NCI-H510A (cell line): ENCODE data around the gene TOR1AIP1.
"Not testable (repeated sequence)": the region's sequence is repeated elsewhere in the genome, so short reads cannot be mapped to it uniquely, and the experiment has no call there.

Experiments used
- DNase-seq: peaks from one replicate; lab custom pipeline; 2025; lab: John Stamatoyannopoulos, UW

The TOR1AIP1 gene, protein sequence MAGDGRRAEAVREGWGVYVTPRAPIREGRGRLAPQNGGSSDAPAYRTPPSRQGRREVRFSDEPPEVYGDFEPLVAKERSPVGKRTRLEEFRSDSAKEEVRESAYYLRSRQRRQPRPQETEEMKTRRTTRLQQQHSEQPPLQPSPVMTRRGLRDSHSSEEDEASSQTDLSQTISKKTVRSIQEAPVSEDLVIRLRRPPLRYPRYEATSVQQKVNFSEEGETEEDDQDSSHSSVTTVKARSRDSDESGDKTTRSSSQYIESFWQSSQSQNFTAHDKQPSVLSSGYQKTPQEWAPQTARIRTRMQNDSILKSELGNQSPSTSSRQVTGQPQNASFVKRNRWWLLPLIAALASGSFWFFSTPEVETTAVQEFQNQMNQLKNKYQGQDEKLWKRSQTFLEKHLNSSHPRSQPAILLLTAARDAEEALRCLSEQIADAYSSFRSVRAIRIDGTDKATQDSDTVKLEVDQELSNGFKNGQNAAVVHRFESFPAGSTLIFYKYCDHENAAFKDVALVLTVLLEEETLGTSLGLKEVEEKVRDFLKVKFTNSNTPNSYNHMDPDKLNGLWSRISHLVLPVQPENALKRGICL

DNA sequence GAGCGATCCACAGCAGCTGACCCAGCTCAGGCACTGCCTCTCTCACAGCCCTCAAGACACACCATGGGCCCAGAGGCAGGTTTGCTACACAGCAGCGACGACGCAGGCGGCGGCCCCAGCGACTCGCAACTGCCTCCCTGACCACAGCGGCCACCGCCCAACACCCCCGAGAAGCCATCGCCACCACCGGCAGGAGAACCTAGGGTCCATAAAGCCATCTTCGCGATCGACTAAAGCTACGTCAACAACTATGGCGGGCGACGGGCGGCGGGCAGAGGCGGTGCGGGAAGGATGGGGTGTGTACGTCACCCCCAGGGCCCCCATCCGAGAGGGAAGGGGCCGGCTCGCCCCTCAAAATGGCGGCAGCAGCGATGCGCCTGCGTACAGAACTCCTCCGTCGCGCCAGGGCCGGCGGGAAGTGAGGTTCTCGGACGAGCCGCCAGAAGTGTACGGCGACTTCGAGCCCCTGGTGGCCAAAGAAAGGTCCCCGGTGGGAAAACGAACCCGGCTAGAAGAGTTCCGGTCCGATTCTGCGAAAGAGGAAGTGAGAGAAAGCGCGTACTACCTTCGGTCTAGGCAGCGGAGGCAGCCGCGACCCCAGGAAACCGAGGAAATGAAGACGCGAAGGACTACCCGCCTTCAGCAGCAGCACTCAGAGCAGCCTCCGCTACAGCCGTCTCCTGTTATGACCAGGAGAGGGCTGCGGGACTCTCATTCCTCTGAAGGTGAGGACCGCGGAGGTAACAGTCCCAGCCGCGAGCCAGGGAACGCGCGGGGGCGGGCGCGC is at the start of gene TOR1AIP1:
TOR1AIP1 (plus strand) TSS at position 33 of the 787 bp plus-strand sequence; CDS start at position 251, 218 bp downstream.
- peak; percentile 96 for DNase-seq

DNA sequence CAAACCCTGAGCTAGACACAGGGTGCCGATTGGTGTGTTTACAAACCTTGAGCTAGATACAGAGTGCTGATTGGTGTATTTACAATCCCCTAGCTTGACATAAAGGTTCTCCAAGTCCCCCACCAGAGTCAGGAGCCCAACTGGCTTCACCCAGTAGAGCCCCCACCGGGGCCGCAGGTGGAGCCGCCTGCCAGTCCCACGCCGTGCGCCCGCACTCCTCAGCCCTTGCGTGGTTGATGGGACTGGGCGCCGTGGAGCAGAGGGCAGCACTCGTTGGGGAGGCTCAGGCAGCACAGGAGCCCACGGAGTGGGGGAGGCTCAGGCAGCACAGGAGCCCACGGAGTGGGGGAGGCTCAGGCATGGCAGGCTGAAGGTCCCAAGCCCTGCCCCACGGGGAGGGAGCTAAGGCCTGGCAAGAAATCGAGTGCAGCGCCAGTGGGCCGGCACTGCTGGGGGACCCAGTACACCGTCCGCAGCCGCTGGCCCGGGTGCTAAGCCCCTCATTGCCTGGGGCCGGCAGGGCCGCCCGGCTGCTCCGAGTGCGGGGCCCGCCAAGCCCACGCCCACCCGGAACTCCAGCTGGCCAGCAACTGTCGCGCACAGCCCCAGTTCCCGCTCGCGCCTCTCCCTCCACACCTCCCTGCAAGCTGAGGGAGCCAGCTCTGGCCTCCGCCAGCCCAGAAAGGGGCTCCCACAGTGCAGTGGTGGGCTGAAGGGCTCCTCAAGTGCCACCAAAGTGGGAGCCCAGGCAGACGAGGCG is 45.2 kb upstream of the TOR1AIP1 start:
- DNase-seq = not testable (repeated sequence)

DNA sequence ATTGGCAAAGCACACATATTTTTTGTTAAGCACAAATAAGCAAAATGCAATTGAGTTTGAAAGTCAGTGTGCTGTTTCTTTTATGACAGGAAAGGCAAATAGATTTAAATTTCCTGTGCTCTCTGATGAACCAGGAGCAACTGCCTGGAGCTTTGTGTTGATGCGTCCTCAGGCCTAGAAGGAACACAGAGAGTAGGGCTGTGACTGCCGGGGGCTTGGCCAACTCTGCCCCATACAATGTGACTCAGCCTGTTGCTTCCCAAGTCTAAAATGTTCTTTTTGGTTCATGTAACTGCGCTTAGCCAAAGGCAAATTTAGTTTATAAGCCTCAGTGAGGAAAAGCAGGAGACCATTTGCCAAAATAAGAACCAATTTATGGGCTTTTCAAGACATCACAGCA is 42.0 kb upstream of the TOR1AIP1 start:
- no peak for DNase-seq

DNA sequence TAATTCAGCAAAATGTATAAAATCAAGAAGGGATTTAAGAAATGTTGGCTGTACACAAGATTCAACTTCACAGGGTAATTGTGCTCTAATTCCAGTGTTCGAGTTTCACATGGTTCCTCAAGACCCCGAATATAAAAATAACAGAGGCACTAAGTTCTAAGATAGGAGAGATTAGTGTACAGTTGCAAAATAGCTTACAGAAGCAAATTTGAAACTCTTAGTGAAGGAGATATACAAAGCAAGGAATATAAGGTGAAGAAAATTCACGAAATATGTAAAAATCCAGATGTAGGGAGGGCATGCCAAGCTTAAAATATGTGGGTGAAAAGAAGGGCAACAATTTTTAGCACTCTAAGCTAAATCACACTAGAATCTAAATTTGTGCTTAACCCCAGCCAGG is 33.9 kb upstream of the TOR1AIP1 start:
- no peak for DNase-seq

DNA sequence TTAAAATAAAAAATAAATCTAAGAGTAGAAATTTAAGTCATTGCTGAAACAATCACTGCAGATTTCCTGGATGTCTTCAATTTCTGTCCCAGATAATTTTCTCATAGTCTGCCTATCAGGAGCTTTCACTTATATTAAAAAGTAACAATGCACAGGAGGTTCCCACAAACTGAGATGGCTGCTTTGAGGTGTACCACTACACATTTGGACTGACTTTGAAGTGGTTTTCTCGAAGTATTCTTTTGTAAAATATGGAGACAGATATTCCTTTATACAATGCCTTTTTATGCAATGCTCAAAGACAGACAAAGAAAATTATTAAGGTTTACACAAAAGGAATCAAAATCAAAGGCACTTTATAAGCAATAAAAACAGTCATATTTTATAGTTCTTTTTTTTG is 29.0 kb upstream of the TOR1AIP1 start:
- no peak for DNase-seq

DNA sequence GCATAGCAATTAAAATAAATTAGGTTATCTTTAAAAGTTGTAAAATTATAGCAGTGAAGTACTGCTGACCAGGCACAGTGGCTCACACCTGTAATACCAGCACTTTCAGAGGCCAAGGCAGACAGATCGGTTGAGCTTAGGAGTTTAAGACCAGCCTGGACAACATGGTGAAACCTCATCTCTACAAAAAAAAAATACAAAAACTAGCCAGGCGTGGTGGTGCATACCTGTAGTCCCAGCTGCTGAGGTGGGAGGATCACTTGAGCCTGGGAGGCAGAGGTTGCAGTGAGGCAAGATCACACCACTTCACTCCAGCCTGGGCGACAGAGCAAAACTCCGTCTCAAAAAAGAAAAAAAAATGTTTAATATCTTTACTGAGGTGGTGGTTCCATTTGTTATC is 26.3 kb upstream of the TOR1AIP1 start:
- not testable (repeated sequence) for DNase-seq

DNA sequence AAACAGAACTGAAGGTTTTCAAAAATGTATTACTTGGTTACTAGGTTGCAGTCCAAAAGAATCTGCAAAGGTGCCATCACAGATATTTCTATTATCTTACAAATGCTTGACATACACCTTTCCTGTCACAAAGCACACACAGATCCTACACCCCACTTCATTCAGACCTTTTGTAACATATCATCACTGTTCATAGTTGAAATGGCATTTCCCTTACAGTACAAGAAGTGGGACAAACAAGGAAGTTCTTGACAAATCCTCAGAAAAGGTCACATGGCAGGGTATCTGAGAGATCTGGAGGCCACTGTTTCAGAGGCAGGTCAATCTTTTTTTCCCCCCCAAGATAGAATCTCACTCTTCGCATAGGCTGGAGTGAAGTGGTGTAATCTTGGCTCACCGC is 25.8 kb upstream of the TOR1AIP1 start:
- DNase-seq = no peak

DNA sequence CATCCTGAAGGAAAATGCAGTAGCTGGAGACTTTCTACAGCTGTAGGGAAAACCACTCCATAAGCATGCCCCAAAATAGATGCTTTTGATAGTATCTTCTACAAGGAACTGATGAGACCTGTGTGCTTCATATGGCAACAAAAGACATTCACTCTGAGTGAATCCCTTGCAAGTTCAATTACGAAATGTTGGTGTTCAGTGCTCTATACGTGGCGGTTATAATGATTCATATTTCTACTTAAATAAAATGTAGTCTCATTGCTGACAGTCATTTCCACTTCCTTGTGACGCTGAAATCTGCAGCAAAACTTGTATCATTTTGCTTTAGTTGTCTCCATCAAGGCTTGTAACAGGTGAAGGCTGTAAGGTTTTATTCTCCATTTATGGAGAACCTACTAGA is 25.1 kb upstream of the TOR1AIP1 start:
- no peak for DNase-seq

DNA sequence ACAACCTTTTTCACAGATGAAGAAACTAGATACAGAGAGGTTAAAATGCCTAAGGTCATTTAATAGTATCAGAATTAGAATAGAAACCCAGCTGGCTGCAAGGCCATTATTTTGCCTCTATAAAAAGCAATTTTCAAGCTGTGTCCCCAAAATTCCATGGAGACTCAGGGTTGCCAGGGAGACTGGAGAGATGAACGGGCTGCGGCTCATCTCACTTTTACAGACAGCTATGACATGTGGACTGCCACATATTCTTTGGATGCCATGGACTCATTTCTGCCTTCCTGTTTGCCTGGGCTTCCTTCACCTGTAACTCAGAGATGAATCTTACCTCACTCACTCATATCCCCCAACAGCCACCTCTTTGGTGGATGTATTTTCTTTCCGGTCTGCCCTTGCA is 21.4 kb upstream of the TOR1AIP1 start:
- DNase-seq = no peak

DNA sequence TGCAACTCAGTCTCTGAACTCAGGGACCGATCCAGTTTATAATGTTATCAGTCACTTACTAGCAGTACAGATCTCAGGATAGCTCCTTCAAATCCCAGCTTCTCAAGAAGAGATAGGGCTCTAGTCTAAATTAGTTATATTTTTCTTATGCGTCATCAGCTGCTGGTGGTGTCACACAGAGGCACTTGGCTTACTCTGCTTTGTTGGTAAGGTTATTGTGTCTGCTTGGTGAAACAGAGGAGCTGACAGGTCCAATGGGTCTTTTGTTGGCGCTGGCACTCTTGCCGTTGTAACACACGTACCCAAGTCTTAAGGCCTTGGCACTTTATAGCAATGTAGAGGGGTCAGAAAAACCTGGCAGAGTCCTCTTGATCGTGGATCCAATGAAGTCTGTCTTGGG is 16.7 kb upstream of the TOR1AIP1 start:
- DNase-seq = no peak

DNA sequence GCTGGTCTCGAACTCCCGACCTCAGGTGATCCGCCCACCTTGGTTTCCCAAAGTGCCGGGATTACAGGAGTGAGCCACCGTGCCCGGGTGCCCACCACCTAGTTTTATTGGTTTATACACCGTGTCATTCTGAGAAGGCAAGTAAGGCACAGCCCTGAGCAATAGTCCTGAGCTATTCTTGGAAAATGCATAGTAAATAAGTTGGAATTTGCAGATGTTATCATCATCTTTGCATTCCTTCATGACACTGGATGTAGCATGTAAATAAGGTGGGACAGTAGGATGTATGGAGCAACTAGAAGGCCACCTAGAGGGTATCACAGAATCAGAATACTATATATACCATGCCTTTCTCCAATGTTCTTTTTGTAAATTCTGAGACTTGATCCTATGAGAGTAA is 15.5 kb upstream of the TOR1AIP1 start:
- DNase-seq = no peak

DNA sequence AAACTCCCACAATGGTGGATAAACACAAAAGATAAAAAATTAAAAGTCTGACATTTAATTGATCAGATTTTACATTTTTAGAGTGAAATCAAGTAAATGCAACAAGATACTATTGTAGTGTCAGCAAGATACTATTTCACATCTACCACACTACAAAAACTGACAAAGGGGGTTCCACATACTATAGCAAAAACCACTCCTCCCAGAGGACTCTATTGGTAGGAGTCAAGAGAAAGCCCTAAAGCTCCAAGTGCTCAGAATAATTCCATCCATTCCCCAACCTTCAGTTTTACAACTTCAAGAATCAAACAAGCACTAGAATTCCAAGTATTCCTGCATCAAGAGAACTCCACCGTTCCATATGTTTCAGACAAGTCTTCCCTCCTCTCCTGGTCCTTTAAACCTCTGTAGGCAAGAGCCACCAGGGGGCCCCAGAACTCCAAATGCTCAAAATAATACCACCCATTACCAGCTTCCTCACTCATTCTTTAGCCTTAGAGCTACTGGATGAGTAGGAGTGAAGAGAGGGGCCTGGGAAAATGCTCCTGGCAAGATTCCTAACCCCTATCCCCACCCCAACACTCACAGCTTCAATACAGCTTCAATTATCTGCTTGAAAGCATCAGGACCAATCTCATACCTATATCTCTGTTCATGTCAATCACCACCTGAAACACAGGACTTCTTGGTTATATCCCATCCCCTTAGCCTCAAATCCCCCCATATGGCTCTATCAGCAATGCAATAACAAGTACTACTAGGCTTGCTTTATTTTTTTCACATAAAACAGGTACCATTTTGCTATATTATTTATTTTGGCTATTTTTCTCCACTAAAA is 14.4 kb upstream of the TOR1AIP1 start:
- DNase-seq = peak; percentile 10

DNA sequence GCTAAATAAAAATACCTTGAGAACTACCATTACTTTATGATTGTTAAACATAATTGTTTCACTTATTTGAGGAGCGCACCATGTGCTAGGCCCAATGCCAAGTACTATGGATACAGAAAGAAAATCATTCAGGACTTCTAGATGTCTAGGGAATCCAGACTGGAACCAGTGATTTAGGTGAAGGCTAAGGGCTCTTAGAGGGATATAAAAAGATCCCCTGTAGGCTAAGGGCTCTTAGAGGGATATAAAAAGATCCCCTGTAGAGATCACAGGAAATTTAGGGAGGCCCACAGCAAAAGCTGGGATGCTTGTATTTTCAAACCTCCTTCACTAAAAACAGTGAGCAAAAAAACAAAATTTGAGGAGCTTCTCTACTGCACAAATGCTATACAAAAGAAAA is 11.2 kb upstream of the TOR1AIP1 start:
- no peak for DNase-seq

DNA sequence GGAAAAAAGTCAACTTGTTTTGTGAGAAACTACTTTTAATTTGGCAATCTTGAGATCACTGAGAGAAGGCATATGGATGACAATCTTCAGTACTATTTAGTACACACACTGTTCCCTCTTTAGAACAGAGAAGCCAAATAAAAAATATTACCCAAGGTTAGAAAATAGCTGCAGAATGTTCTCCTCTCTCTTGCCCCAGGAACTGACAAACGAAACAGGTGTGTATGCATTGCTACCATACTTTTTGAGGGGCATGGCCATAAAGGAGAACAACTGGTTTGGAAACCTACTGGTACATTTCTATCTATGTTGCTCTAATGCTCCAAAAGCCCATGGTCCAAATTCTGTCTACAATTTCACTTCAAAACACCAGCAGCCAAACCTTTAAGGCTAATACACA is 10.1 kb upstream of the TOR1AIP1 start:
- DNase-seq = no peak

DNA sequence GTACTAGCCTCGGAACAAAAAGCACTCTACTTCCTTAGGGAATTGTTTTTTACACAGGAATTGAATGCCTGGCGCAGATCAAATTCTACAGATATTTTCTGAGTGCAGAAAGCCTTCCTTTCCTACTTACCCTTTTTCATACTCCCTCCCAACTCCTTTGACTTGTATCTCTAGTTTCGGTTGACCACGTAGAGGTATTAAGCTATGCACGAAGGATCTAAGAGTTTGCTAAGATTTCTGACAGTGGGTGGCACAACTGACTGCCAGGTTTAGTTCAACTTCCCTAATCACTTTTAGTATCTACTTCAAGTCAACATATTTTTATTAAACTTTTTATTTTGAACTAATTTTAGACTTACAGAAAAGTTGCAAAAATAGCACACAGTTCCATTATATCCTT is 9.5 kb upstream of the TOR1AIP1 start:
- DNase-seq = no peak

DNA sequence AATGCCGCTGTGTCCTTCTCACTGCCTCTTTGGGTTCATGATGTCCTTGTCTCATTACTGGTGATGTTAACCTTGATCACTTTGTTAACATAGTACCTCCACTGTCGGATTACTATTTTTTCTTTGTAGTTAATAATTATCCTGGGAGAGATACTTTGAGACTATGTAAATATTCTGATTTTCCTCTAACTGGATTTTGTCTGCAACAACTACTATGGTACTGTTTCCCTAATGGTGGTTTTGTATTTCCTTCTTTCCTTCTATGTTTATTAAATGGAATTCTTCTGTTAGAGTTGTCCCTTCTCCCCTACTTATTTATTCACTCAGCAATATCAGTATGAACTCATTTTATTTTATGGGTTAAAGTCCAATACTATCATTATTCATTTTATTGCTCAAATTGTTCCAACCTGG is 8.6 kb upstream of the TOR1AIP1 start:
- DNase-seq = no peak

DNA sequence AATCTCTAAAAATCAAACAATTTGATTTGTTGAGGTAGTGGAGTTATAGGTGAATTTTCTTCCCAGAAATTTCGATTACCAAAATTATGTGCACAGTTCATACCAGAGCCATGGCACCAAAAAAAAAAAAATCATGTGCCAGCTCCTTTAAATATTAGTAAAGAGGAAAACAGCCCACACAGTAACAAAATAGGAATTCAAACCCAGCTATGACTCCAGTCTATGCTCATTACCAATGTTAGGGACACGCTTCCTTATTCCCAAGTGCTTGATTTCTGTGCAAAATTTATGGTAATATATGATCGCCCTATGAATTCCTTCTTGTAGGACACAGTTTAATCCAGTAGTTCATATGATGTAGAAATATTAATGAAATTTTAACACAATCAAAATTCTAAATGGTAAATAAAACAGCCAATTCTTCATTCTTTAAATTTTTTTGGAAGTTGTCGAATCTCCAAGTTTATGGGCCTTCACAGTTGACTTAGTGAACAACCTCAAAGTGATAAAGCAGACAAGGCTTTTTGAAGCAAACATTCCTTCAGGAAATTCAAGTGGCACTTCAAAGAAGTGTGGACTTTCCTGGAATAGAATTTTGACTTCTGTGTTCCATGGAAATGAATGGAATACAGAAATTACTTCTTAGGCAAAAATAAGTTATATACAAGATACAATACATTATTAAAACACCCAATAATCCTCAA is 6.3 kb upstream of the TOR1AIP1 start:
- DNase-seq = no peak

DNA sequence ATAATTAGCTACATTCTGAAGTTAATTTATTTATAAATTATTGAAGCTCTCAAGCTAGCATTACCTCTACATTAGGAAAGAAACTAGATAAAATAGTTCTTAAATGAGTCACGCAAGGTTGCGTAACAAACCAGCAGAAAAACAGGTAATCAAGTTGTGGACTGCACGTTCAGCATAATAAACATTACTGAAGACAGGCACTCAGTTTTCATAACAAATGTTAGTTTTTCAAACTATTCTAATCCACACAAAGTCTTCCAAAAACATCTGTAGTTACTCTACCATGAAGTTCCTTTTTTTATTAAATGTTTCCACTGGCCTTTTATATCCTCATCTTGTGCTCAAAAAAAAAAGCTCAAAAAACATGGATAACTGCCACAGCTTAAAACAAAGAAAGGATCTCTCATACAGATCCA is 5.8 kb upstream of the TOR1AIP1 start:
- no peak for DNase-seq

DNA sequence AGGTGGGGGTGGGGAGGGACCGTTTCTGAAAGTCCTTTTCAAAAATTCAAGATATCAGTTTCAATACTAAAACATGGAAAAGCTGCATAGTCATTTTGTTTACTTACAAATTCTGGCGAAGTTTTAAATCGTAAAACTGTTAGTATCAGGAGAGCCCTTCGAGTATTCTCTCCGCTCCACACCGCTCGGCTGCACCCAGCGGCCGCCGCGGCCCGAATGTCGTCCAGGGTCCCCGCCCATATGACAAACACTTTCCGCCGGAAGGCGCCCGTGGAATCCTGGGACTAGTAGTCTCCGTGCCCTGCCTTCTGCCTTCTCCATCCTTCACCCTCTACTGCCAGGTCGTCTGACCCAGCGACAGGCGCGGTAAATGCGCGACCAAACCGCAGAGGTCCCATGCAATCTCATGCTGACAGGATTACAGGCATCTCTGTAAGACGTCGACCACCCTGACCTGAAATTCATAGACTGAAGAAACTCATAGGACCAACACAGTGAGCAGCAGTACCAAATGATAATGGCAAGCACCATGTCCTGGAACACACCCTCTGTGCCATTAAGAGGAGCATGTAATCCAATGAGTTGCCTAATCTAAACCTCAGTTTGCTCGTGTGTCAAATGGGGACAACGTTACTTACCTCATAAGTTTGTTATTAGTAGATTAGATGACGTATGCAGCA is 4.4 kb upstream of the TOR1AIP1 start, which contains the start of gene TOR1AIP2:
TOR1AIP2 (minus strand) TSS at position 218 of the 680 bp plus-strand sequence. CDS start 25,138 bp downstream, outside the sequence.
- peak; percentile 83 for DNase-seq

DNA sequence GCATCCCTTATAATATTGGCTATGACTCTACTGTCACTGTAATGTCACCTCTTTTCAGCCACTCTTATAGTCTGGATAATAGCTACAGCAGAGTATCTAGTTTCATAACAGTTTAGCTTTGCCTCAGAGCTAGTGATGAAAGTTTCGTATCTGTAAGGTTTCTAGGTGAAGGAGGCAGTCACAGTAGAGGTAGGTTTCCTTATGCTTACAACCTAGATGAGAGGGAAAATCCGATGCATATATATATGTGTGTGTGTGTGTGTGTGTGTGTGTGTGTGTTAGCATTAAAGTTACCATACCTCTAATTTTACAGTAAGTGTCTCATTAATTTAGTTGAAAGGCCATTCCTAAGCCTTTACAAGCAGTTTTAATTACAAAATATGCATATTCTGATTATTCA is 2.3 kb upstream of the TOR1AIP1 start:
- no peak for DNase-seq
